HG03159 (cell line): ENCODE measurements around the gene ING1.
A peak's percentile ranks its signal among the peaks of the same experiment; 100 is the strongest.
"Not testable (repeated sequence)": the region's sequence is repeated elsewhere in the genome, so short reads cannot be mapped to it uniquely, and the experiment has no call there.

Source experiments
- ATAC-seq: cut with Tn5 transposase; IDR thresholded peaks from one replicate; pipeline ENCODE4 v1.9.1; 2021; ENCODE audit warnings: mild to moderate bottlenecking, moderate library complexity; ENCODE audit not compliant: unreplicated experiment

The ING1 gene, protein sequence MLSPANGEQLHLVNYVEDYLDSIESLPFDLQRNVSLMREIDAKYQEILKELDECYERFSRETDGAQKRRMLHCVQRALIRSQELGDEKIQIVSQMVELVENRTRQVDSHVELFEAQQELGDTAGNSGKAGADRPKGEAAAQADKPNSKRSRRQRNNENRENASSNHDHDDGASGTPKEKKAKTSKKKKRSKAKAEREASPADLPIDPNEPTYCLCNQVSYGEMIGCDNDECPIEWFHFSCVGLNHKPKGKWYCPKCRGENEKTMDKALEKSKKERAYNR

GRCh38 chr13:110713642-110713952 is at the start of gene ING1:
Gene ING1 (plus strand): TSS chr13:110713700. CDS start chr13:110714150, 450 bp downstream.
- ATAC-seq, result no peak

GRCh38 chr13:110664041-110664440 is 49.5 kb upstream of the ING1 start:
- ATAC-seq, result no peak

DNA sequence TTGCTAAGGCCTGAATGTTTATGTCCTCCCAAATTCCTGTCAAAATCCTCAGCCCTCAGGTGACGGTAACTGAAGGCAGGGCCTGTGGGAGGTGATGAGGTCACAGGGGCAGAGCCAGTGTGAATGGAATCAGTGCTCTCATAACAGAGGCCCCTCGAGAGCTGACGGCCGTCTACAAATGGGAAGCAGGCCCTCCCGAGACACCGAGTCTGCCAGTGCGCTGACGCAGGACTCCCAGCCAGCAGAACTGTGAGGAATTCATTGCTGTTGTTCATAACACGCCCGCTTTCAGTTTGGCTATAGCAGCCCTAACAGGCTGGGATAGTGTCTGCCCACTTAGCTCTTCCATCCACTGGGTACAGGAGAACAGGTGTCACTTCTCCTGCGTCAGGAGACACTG is 48.8 kb upstream of the ING1 start:
- ATAC-seq, result no peak

GRCh38 chr13:110665491-110666254 is 47.8 kb upstream of the ING1 start:
- no peak for ATAC-seq

- ATAC-seq, result no peak
These were observed 47.3 kb upstream of the ING1 start for GRCh38 chr13:110666255-110666533.

GRCh38 chr13:110669036-110669435 is 44.5 kb upstream of the ING1 start:
- no peak for ATAC-seq

DNA sequence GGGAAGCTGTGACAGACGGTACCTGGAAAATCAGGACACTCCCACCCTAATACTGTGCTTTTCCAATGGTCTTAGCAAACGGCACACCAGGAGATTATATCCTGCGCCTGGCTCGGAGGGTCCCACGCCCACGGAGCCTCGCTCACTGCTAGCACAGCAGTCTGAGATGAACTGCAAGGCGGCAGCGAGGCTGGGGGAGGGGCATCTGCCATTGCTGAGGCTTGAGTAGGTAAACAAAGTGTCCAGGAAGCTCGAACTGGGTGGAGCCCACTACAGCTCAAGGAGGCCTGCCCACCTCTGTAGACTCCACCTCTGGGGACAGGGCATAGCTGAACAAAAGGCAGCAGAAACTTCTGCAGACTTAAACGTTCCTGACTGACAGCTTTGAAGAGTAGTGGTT is 43.7 kb upstream of the ING1 start:
- ATAC-seq, result not testable (repeated sequence)

DNA sequence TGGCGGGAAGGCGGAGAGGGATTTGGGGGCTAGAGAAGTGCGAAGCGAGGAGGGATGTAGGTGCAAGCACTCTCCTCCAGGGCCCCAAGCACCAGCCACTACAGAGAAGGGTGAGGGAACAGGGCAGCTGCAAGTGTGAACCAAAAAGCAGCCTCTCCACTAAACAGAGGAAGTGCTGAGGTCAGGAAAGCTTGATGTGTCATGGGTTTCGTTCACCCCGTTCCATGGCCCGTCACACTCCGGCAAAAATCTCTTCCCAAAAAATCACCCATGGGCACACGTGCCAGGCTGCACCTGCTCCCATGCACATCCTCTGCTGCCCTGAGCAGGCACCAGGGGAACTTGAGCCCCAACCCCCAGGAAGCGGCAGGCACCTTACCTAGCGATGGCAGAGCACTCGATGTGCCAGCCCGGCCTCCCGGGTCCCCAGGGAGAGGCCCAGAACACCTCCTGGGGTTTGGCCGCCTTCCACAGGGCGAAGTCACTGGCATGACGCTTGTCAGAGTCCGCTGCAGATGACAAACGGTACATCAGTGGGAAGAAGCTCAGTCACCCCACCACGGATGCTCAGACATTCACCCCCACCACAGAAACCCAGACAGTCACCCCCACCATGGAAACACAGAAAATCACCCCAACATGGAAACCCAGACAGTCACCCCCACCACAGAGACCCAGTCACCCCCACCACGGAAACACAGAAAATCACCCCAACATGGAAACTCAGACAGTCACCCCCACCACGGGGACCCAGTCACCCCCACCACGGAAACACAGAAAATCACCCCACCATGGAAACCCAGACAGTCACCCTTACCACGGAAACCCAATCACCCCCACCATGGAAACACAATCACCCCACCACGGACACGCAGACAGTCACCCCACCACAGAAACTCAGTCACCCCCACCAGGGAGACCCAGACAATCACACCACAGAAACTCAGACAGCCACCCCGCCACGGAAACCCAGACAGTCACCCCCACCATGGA is 36.6 kb upstream of the ING1 start:
- peak; percentile 83 for ATAC-seq

DNA sequence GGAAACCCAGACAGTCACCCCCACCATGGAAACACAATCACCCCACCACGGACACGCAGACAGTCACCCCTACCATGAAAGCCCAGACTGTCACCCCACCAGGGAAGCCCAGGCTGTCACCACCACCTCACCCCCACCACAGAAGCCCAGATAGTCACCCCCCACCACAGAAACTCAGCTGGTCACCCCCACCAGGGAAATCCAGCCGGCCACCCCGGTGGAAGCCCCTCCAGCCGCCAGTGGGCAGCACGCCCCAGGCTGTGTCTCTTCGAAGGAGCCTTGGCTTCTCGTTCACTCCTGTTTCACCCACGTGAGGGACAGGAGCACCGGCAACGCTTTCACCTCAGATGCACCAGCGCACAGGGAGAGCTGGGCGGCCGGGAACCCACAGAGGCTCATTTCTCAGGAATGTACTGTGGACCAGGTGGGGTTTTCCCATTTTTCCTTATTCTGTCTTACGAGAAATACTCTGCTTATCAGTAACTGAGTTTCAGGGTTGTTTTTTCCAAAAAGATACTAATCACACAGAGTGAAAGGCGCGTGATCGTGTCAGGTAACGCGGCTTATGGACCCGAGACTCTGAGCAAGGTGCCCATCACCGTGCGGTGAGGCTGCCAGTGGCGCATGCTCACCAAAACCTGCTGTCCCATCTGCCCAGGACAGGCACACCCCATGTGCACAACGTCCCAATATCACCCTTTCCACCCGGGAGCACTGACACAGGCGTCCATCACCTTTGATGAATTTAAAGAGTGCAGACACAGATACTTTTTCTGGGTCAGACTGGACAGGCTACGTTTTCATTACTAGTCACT is 35.6 kb upstream of the ING1 start:
- ATAC-seq, result no peak

- no peak for ATAC-seq
These were observed 32.6 kb upstream of the ING1 start for GRCh38 chr13:110680852-110681251.

DNA sequence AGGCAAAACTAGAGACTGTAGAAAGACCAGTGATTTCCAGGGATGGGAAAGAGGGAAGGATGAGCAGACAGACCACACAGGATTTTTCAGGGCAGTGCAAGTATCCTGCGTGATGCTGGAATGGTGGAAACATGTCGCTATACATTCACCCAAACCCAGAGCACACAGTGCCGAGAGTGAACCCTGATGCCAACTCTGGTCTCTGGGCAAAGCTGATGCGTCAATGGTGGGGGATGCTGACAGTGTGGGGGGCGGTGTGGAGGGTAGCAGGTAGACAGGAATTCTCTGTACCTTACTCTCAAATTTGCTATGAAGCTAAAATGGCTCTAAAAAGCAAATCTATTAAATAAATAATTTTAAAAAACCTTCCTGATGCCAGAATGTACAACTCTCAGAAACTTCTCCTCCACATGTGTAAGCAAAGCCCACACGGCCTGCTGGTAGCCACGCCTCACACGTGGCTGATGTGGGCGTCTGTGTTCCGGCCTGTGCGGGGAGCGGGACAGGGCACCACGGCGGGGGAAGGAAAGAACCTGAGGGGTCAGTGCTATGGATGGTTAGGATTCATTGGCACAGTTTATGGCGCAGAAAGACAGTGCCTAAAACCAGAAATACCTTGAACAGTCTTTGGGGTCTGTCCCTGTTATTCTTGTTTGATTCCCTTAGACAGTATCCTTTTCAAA is 31.5 kb upstream of the ING1 start:
- ATAC-seq, result no peak

DNA sequence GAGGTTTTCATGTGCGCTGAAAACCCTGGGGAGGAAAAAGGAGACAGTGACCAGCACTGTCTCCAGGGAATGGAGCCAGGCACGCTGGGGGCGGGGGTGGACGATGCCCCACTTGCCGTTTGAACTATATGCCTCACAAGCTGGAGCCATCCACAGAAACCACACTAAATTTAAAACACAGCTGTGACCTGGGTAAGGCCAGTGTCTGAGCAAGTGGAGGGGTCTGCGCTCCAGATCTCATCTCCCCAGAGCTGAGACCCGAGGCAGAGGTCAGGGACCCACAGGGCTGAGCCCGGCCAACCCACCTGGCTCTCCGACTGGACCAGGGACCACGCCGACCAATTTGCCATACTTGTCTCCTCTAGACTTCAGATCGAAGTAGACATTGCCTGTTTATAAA is 30.8 kb upstream of the ING1 start:
- no peak for ATAC-seq

GRCh38 chr13:110683203-110683883 is 30.2 kb upstream of the ING1 start:
- ATAC-seq, result no peak

GRCh38 chr13:110683921-110684320 is 29.6 kb upstream of the ING1 start:
- ATAC-seq, result no peak

DNA sequence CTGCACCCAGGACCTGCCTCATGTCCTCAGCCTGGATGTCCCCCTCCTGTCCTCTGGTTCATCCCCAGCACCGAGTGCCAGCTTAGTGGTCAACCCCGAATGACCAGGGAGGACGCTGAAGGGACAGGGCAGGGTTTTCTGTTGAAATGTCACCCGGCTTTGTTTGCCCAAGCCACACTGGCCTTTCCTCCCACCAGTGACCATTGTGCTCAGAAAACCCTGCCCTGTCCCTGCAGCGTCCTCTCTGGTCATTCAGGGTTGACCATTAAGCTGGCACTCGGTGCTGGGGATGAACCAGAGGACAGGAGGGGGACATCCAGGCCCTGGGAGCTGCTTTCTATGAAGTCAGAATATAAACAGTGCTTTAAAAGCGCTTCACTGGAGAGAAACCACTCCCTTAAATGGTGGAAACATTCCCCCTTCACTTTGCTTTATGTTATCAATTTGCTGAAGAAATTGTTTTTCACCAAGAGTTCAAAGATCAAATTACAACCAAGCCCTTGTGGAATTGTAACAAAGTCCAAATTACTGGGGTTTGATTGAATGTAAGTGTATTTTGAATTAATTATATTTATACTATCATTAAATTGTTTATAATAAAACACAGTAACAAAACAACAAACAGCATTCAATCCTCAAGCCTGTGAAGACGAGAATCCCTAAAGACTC is 29.0 kb upstream of the ING1 start:
- ATAC-seq, result no peak

DNA sequence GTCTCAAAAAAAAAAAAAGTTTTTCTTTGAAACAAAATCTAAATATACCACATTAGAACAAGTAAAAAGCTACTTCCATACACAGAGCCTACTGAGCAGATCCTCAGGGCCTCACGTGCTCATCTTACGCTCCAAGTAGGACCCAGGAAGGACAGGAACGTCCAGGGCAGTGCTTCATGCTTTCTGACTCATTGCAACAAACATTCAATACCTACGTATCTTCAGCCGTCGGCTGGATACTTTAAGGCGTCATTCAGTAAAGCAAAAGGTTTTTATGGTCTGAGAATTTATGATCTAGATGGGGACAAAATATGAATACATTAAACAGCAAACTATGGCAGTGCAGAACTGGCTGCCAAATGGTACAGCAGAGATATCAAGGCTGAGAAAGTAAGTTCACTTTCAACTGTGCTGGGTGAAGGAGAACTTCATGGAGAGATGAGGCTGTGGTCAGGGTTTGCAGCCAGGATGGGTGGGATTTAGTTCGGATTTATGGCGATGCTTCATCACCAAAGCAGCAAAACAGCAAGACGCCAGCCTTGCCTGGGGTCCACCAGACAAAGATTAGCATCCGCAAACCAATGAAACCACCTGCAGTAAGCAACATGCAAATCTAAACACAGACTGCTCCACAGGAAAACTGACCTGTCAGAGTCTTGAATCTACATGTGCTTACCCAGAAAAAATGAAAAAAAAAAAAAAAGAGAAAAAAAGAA is 28.0 kb upstream of the ING1 start:
- no peak for ATAC-seq

DNA sequence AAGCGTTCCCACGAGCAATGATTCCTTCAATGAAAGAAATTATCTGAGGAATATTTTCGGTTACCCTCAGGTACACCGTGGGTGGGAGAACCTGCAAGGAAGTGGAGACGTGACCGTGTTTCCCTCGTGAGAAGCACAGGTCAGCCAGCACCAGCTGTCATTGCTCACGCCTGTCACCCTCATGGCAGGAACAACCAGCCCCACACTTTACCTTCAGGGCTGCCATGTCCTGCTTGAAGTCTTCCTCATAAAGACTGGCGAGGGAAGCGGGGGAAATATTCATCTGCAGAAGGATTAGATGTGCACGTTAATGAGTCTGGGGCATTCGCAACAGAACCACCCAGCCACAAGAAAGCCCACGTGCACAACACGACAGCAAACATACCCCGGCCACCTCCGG is 25.8 kb upstream of the ING1 start:
- no peak for ATAC-seq

- no peak for ATAC-seq
These were observed 24.5 kb upstream of the ING1 start for GRCh38 chr13:110689041-110689440.

- no peak for ATAC-seq
These were observed 23.8 kb upstream of the ING1 start for GRCh38 chr13:110689711-110690110.
